ENCODE data around the gene RBM38.

GRCh38 chr20:57342829-57343228 lies 48.4 kb upstream of the RBM38 start:
- TF ChIP-seq EP300 (IDR thresholded peaks at IDR 0.05) = no peak
- TF ChIP-seq CTCF (IDR thresholded peaks at IDR 0.05) = no peak
- TF ChIP-seq POLR2A (IDR thresholded peaks at IDR 0.05) = no peak
